Measurements from ENCODE around the gene FETUB. TPM values are rescaled to one million over a fixed set of nuclear protein-coding genes. Genes with fewer than 3 reads are reported as not detected.

Gene FETUB
- total RNA-seq, 1 donor from 2014 or later: not detected

GRCh38 chr3:186635532-186635931 lies 4.7 kb upstream of the FETUB start:
- DNase-seq (ENCODE audit: low read depth): no peak

GRCh38 chr3:186636536-186636935 lies 3.7 kb upstream of the FETUB start:
- no peak for DNase-seq (ENCODE audit: low read depth)

DNA sequence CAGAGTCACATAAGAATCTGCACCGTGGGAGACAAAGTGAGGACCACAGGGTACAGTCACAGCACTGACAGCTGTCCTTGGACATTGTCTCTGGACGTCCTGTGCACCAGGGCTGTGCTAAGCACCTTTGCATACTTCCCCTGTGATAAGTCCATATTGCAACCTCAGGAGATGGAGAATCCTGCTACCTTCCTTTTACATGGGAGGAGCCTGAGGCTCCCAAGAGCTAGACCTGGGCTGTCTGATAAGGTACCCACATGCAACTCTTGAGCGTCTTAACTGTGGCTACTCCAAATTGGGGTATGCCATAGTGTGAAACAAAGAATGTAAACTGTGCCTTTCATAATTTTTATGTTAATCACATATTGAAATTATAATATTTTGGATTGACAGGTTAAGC lies 2.5 kb upstream of the FETUB start:
- DNase-seq (ENCODE audit: low read depth): no peak

DNA sequence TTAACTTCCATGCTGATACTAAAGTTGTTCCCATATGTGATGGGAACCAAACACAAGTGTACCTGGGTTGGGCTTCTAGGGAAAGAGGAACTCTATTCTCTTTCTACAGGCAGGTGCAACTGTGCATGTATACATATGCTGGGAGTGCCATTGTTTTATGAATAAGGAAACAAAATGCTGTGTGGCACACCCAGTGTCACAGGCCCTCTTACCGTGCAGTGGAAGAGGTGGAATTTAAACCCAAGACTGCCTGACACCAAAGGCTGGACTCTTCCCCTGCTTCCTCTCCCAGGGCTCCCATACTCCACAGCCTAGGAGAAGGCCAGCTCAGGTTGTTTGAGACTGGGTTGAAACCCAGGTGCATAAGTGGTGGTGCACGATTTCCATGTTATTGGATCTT lies 1.9 kb upstream of the FETUB start:
- DNase-seq (ENCODE audit: low read depth): no peak

- peak; percentile 75 for DNase-seq (ENCODE audit: low read depth)
These were observed 247 bp downstream of the FETUB start for GRCh38 chr3:186640473-186640818.

DNA sequence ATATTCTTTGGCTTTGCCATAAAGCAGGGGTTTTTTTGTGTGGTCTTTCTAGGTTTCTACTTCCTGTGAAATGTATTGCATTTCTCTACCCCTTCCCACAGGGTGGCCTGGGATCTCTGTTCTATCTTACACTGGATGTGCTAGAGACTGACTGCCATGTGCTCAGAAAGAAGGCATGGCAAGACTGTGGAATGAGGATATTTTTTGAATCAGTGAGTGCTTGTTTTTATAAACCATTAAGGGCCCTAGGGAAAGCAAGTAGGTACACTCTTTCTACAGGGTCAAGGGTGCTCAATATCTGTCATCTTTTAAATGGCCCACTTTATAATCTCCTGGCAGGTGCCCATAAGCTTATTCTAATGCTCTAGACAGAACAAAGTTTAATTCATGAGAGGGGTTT lies 730 bp downstream of the FETUB start:
- no peak for DNase-seq (ENCODE audit: low read depth)

DNA sequence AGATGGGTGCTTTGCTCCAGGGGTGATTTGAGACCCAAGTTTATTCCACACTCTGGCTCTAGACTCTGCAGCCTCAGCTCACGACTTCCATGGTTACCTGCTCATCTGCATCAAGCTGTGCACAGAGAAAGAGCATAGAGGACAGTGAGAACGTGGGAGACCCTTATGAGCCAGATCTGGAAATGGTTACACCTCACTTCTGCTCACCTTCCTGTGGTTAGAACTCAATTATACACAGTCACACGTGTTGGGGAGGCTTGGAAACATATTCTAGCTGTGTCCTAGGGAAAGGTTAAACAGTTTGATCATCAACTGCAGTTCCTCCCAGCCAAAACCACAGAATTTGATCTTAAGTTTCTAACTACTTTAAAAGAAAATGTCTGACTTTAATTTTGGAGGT lies 1.8 kb downstream of the FETUB start:
- DNase-seq (ENCODE audit: low read depth): no peak

DNA sequence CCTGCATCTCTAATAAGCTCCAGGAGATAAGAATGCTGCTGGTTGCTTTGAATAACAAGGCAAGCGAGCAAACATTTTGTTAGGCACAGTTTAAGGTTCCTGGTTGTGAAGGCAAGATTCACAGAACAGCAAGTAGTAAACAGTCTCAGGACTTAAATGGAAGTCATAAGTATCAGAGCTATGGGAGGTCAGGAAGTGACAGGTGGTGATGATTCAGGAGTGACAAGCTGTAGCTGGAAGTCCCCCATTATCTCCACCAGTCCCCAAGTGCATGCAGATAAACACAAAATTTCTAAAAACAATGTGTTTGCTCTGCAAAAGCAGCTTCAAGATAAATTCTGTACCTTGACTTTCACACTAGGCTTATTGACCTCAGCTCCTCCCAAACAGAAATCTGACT lies 3.3 kb downstream of the FETUB start:
- DNase-seq (ENCODE audit: low read depth): no peak

DNA sequence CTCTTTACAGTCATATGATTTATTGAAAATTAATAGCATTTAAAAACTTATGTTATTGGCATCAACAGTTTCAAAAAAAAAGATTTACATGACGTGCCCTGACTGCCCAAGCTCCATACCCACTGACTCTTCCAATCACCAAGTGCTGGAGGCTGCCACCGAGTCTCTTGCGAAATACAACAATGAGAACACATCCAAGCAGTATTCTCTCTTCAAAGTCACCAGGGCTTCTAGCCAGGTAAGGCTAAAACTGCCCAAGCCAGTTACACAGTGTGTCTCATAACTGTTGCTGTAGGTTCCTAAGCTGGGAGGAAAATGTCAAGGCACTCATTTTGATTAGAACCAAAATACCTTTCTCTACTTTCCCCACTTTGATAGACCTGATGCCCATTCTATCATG lies 4.5 kb downstream of the FETUB start:
- DNase-seq (ENCODE audit: low read depth): no peak

GRCh38 chr3:186646106-186646505 lies 5.9 kb downstream of the FETUB start:
- no peak for DNase-seq (ENCODE audit: low read depth)

DNA sequence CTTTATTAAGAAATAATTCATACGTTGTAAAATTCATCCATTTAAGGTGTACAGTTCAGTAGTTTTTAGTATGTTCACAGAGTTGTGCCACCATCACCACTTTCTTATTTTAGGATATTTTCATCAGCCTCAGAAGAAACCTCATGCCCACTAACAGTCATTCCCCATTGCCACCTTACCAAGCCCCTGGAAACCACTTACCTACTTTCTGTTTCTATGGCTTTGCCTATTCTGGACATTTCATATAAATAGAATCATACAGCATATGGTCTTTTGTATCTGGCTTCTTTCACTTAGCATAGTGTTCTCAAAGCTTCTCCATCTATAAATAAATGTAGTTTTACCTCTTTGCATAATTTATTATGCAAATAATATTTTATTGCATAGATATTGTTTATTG lies 6.6 kb downstream of the FETUB start:
- no peak for DNase-seq (ENCODE audit: low read depth)

GRCh38 chr3:186648851-186649250 lies 8.7 kb downstream of the FETUB start:
- DNase-seq (ENCODE audit: low read depth): no peak

DNA sequence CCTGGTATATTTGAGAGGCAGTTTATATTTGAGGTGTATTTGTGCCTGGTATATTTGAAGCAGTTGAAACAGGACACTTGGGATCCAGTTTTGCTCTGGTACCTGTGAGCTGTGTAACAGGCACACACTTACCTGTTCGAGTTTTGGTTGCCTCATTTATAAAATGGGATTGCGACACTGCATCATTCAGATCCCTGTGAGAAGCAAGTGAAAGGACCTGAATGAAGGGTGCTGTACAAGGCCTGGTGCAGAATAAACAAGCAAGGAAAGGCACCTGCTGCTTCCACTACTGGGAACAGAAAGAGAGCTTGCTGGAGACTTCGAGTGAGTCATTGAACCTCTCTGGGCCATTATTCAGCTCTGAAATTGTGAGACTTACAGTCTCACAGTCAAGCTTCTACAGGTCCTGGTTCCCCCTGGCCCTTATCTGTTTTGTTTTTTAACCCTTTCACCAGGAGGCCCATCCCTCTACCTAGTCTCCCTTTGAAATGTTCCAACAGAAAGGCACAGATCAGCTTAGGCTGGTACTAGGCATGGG lies 11.5 kb downstream of the FETUB start:
- DNase-seq (ENCODE audit: low read depth): no peak

- no peak for DNase-seq (ENCODE audit: low read depth)
These were observed 13.0 kb downstream of the FETUB start for GRCh38 chr3:186653080-186653707.

DNA sequence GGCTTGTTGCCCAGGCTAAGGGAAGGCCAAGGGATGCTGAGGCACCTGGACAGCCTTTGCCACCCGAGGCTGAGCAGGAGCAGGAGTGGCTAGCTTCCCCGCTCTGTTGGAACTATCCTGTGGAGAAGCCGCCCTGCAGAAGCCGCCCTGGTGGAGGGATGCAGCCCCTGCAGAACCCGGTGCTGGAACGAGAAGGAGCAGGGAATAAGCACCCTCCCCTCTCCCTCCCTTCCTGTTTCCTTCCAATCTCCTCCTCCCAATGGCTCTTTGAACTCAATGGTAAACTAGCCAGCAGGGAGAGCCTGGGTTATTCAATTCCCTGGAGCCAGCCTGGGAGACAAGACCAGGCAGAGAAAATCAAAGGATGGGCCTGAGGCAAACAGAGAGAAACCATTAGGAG lies 13.8 kb downstream of the FETUB start:
- DNase-seq (ENCODE audit: low read depth): no peak

DNA sequence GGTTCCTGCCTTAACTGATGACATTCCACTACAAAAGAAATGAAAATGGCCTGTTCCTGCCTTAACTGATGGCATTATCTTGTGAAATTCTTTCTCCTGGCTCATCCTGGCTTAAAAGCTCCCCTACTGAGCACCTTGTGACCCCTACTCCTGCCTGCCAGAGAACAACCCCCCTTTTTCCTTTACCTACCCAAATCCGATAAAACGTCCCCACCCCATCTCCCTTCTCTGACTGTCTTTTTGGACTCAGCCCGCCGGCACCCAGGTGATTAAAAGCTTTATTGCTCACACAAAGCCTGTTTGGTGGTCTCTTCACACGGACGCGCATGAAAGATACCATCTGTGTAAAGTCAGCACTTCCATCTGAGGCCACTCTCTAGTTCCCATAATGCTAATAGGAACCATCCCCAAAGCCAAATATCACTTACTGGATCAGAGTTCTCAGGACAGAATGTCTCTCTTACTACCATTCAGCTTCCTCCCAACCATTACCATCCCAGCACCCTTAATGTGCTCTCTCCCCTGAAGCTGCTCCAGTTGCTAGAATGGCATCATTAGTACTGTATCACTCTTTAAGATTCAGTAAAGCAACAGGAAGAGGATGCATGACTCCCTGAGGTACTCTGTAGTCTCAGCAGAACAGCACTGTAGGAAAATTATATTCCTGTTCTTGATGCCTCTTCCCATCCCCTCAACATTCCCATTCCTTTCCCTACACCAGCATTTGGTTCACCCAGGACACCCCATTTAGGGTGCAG lies 23.3 kb downstream of the FETUB start:
- no peak for DNase-seq (ENCODE audit: low read depth)

- no peak for DNase-seq (ENCODE audit: low read depth)
These were observed 23.9 kb downstream of the FETUB start for GRCh38 chr3:186664119-186664495.

- no peak for DNase-seq (ENCODE audit: low read depth)
These were observed 24.3 kb downstream of the FETUB start for GRCh38 chr3:186664506-186664905.

- DNase-seq (ENCODE audit: low read depth): no peak
These were observed 25.5 kb downstream of the FETUB start, which contains the start of gene HRG for GRCh38 chr3:186665625-186666188. HRG (plus strand) TSS chr3:186666014; CDS start chr3:186666032, 18 bp downstream.

GRCh38 chr3:186668426-186668825 lies 28.2 kb downstream of the FETUB start:
- DNase-seq (ENCODE audit: low read depth): no peak

DNA sequence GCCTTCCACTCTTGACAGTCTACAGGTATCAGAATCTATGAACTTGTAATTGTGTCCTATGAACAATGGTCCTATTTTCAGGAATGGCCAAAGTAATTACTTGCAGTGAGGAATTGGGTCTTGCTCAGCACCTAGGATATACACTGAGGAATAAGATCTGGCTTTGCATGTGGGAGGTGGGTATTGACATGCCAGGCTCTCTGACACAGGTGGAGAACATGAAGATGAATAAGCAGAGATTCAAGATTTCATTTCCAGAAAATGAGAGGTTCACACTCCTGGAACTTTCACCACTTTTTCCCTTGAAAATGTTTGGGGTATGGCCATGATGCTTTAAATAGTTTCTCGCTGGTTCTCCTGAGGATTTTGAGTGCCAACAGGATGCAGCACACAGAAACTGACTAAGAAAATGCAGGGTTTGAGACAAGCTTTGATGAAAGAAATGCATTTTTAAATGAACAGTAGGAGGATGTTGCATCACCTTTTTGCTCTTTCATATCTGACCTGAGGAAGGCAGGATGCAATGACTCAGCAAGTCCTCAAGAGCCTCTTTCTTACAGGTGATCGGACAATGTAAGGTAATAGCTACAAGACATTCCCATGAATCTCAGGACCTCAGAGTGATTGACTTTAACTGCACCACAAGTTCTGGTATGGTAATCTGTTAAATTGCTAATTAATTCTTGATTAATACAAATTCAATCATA lies 29.3 kb downstream of the FETUB start:
- no peak for DNase-seq (ENCODE audit: low read depth)

DNA sequence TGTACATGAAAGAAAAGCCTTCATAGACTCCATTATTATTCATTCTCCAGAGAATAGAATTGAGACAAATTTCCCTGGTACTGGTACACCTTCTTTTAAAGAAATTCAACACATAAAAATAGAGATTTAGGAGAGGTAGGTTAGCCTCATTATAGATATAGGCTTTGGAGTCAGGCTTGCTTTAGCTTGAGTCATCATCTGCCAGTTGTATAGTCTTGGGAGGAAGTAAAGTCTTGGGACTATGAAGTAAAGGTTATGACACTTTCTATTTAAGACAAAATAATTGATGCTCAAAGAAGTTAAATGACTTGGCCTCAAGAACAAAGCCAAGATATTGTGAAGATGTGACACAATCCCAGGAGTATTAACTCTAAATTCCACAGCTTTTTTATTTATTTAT lies 30.0 kb downstream of the FETUB start:
- no peak for DNase-seq (ENCODE audit: low read depth)

All from myocyte (in vitro differentiated cells).